Stimulated activated CD8-positive, alpha-beta memory T cell treated with anti-CD3 and anti-CD28 coated beads, Interleukin-15, amount 100 ng/mL, for 1 hour (primary cell): ENCODE measurements around the gene SLC27A2.
"Not testable (repeated sequence)": the region's sequence is repeated elsewhere in the genome, so short reads cannot be mapped to it uniquely, and the experiment has no call there.

Experiments
- DNase-seq: peaks from one replicate; pipeline ENCODE4 v3.0.0-alpha.2; 2020; ENCODE audit warnings: low read depth

The SLC27A2 gene

GRCh38 chr15:50181969-50182218 is at the start of gene SLC27A2:
TSS of gene SLC27A2 (plus strand) at chr15:50182196. CDS start at chr15:50182428, 232 bp downstream.
- DNase-seq, result no peak

GRCh38 chr15:50132251-50132984 is 49.6 kb upstream of the SLC27A2 start:
- not testable (repeated sequence) for DNase-seq

- DNase-seq, result no peak
Observed at GRCh38 chr15:50134524-50135024, 47.4 kb upstream of the SLC27A2 start.

GRCh38 chr15:50135031-50135551 is 46.9 kb upstream of the SLC27A2 start:
- DNase-seq, result no peak

GRCh38 chr15:50137330-50137761 is 44.6 kb upstream of the SLC27A2 start:
- no peak for DNase-seq

GRCh38 chr15:50137893-50138292 is 44.1 kb upstream of the SLC27A2 start:
- no peak for DNase-seq

GRCh38 chr15:50138391-50138790 is 43.6 kb upstream of the SLC27A2 start:
- DNase-seq, result no peak

- no peak for DNase-seq
Observed at GRCh38 chr15:50140098-50140497, 41.9 kb upstream of the SLC27A2 start.

- no peak for DNase-seq
Observed at GRCh38 chr15:50140983-50141382, 41.0 kb upstream of the SLC27A2 start.

- no peak for DNase-seq
Observed at GRCh38 chr15:50141856-50142255, 40.1 kb upstream of the SLC27A2 start.

- DNase-seq, result no peak
Observed at GRCh38 chr15:50143255-50143860, 38.6 kb upstream of the SLC27A2 start.

GRCh38 chr15:50144341-50145120 is 37.5 kb upstream of the SLC27A2 start:
- DNase-seq, result no peak

- DNase-seq, result no peak
Observed at GRCh38 chr15:50145451-50145872, 36.5 kb upstream of the SLC27A2 start.

GRCh38 chr15:50146632-50147031 is 35.4 kb upstream of the SLC27A2 start:
- no peak for DNase-seq

- no peak for DNase-seq
Observed at GRCh38 chr15:50148362-50148963, 33.5 kb upstream of the SLC27A2 start.

GRCh38 chr15:50149090-50149489 is 32.9 kb upstream of the SLC27A2 start:
- DNase-seq, result no peak

GRCh38 chr15:50150349-50150748 is 31.6 kb upstream of the SLC27A2 start:
- no peak for DNase-seq

GRCh38 chr15:50150851-50151250 is 31.1 kb upstream of the SLC27A2 start:
- no peak for DNase-seq

GRCh38 chr15:50151476-50151875 is 30.5 kb upstream of the SLC27A2 start:
- no peak for DNase-seq

- not testable (repeated sequence) for DNase-seq
Observed at GRCh38 chr15:50158236-50158635, 23.8 kb upstream of the SLC27A2 start.

- no peak for DNase-seq
Observed at GRCh38 chr15:50162969-50163718, 18.9 kb upstream of the SLC27A2 start.
